ENCODE data around the gene ACTBL2.
"Not testable (repeated sequence)": the region's sequence is repeated elsewhere in the genome, so short reads cannot be mapped to it uniquely, and the experiment has no call there.

Gene ACTBL2

DNA sequence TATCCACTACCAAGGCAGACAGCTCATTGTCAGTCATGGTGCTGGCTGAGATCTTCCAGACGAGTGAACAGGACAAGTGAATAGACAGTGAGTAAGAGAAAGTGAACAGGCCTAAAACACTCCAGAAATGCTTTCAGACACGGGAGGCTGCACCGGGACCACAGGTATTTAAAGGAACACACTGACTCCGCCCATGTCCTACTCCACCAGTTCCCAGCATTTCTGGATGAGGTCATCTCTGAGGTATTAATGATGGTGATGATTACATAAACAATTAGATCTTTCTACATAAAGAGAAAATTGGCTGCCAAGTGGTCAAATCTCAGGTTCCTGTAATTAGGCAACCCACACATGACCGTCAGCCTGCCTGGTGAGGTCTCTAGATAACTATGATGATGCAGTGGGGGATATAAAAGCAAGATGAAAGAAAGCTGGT lies at the start of gene ACTBL2:
Gene ACTBL2, minus strand, starts transcription at position 141 of the 436 bp plus-strand sequence. Its CDS starts 104 bp downstream, at position 37.
- Histone ChIP-seq H3K9ac (ENCODE audit: low read length) (no peak within 1 kb of the TSS), H3K27me3 (ENCODE audit: control insufficient read depth in 1 of 2, insufficient read depth in 2 of 2, low read length in 2 of 2) (no peaks in the 10 kb centered on the region), H3K9me3 (ENCODE audit: low read length) (no peaks in the 10 kb centered on the region), H3K27ac (ENCODE audit: low read depth, low read length) (no peak within 1 kb of the TSS), H3K4me1 (ENCODE audit: insufficient read depth, low read length) (no peaks in the 10 kb centered on the region), H3K36me3 (ENCODE audit: insufficient read depth, low read length) (no peaks in the 10 kb centered on the region), H3K4me3 (ENCODE audit: low read depth in 1 of 2, low read length in 2 of 2) (no peak within 1 kb of the TSS)

DNA sequence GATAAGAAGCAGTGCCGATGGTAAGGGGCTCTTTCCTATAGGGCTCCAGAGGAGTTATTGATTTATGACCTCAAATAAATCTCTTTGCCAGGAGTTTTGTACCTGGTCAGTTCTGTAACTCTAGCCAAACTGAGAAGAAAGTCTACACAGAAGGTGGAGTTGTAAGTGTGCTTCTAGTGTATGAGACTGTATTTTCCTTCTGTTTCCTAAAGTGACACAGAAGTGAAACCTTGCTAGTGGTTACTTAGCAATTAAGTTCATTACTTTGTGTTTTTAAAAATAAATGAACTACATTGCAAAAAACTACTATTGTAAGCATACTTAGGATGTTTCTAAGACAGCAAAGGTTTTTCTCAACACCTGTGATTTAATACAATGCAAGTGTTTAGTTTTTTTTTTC lies 48.7 kb upstream of the ACTBL2 start:
- Histone ChIP-seq H3K4me3 (ENCODE audit: low read depth in 1 of 2, low read length in 2 of 2) (no peak overlapping the region), H3K9ac (ENCODE audit: low read length) (no peak overlapping the region), H3K9me3 (ENCODE audit: low read length) (no peaks in the 10 kb centered on the region), H3K36me3 (ENCODE audit: insufficient read depth, low read length) (no peaks in the 10 kb centered on the region), H3K27ac (ENCODE audit: low read depth, low read length) (no peak overlapping the region), H3K27me3 (ENCODE audit: control insufficient read depth in 1 of 2, insufficient read depth in 2 of 2, low read length in 2 of 2) (no peaks in the 10 kb centered on the region), H3K4me1 (ENCODE audit: insufficient read depth, low read length) (no peaks in the 10 kb centered on the region)

DNA sequence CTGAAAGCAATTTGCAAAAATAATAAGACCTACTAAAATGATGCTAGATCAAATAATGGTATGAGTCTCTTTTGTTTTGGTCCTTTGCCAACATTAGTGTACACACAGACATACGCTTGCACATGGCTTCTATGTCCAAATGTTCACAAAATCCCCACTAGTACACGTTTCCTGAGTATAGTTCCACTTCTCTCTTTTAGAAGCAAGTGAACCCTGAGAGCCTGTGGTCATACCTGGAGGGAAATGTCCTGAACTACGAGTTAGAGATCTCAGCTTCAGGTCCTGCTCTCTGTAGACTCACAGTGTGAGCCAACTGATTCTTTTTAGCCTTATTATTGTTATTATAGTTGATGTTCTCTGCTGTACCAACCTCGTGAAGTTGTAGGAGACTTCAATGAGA lies 47.3 kb upstream of the ACTBL2 start:
- no peaks in the 10 kb centered on the region for H3K9me3 ChIP-seq (ENCODE audit: low read length)
- no peaks in the 10 kb centered on the region for H3K27me3 ChIP-seq (ENCODE audit: control insufficient read depth in 1 of 2, insufficient read depth in 2 of 2, low read length in 2 of 2)
- no peak overlapping the region for H3K4me3 ChIP-seq (ENCODE audit: low read depth in 1 of 2, low read length in 2 of 2)
- H3K36me3 ChIP-seq (ENCODE audit: insufficient read depth, low read length) = no peaks in the 10 kb centered on the region
- H3K27ac ChIP-seq (ENCODE audit: low read depth, low read length) = no peak overlapping the region
- no peaks in the 10 kb centered on the region for H3K4me1 ChIP-seq (ENCODE audit: insufficient read depth, low read length)
- H3K9ac ChIP-seq (ENCODE audit: low read length) = no peak overlapping the region

DNA sequence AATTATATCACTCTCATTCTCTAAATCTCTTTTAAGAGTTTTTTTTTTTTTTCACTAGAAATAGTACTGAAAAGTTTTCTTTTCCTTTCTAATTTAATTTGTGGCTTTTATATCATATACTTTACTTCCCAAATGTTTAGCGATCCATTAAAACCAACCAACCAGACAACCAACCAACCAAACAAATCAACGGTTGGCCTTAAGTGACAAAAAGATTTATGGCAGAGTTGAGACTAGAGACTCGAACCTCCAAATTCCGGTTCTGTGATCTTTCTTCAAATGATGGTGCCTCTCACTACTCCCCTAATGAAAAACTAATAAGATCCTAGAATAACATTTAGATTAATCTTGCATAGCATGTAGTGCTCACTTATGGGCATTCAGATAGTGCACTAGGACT lies 45.3 kb upstream of the ACTBL2 start:
- H3K4me3 ChIP-seq (ENCODE audit: low read depth in 1 of 2, low read length in 2 of 2) = no peak overlapping the region
- H3K27ac ChIP-seq (ENCODE audit: low read depth, low read length) = no peak overlapping the region
- no peaks in the 10 kb centered on the region for H3K36me3 ChIP-seq (ENCODE audit: insufficient read depth, low read length)
- H3K4me1 ChIP-seq (ENCODE audit: insufficient read depth, low read length) = no peaks in the 10 kb centered on the region
- no peaks in the 10 kb centered on the region for H3K9me3 ChIP-seq (ENCODE audit: low read length)
- no peaks in the 10 kb centered on the region for H3K27me3 ChIP-seq (ENCODE audit: control insufficient read depth in 1 of 2, insufficient read depth in 2 of 2, low read length in 2 of 2)
- no peak overlapping the region for H3K9ac ChIP-seq (ENCODE audit: low read length)

DNA sequence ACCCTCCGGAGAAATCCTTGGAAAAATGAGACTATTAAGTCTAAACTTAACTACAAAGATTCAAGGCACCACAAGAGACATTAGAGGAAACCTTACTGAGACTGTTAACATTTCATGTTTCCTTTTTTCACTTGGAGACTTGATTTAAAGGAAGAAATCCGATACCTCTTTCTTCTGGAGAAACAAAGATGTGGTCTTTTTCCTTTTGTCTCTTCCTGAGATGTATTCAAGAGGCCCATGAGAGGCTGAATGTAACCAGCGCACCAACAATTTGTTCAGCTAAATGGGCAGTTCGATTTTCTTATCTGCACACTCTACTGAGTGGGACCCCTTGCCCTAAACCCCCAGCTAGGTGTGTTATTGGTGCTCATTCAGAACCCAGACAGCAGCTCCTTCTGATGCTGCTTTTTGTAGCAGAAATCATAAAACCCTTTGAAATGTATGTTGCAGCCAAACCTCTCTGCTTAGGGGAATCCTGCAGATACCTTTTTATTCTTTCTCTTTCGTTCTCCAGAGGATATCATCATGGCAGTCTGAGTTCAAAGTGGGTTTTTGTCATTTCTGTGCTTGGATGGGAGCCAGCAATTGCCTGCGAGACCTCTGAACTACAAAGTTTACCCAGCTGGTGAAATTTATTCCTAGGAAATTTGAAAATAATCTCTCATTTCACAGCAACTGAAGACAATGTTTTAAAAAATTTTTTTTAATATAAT lies 41.9 kb upstream of the ACTBL2 start:
- H3K9ac ChIP-seq (ENCODE audit: low read length) = no peak overlapping the region
- H3K4me1 ChIP-seq (ENCODE audit: insufficient read depth, low read length) = no peaks in the 10 kb centered on the region

DNA sequence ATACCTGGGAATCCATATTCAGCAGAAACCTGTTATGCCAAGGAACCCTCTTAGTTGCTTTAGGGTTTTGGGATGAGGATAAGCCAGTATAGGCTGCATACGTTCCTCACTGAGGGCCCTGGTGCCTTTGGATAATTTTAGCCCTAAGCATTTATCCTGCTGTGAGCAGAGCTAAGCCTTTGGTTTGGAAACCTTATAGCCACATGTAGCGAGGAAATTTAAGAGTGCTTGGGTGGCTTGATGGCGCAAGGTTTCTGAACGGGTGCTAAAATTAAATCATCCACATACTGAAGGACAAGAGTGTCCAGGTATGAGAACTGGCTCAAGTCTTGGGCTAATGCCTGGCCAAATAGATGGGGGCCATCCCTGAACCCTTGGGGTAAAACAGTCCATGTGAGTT lies 39.9 kb upstream of the ACTBL2 start:
- H3K27ac ChIP-seq (ENCODE audit: low read depth, low read length); H3K4me3 ChIP-seq (ENCODE audit: low read depth in 1 of 2, low read length in 2 of 2); H3K9me3 ChIP-seq (ENCODE audit: low read length); H3K4me1 ChIP-seq (ENCODE audit: insufficient read depth, low read length); H3K9ac ChIP-seq (ENCODE audit: low read length); H3K36me3 ChIP-seq (ENCODE audit: insufficient read depth, low read length); H3K27me3 ChIP-seq (ENCODE audit: control insufficient read depth in 1 of 2, insufficient read depth in 2 of 2, low read length in 2 of 2): not testable (repeated sequence)

More for the DNA sequence above, 41.9 kb upstream of the ACTBL2 start:
- no peaks in the 10 kb centered on the region for H3K9me3 ChIP-seq (ENCODE audit: low read length)
- no peaks in the 10 kb centered on the region for H3K27me3 ChIP-seq (ENCODE audit: control insufficient read depth in 1 of 2, insufficient read depth in 2 of 2, low read length in 2 of 2)
- no peak overlapping the region for H3K27ac ChIP-seq (ENCODE audit: low read depth, low read length)
- no peak overlapping the region for H3K4me3 ChIP-seq (ENCODE audit: low read depth in 1 of 2, low read length in 2 of 2)
- no peaks in the 10 kb centered on the region for H3K36me3 ChIP-seq (ENCODE audit: insufficient read depth, low read length)

DNA sequence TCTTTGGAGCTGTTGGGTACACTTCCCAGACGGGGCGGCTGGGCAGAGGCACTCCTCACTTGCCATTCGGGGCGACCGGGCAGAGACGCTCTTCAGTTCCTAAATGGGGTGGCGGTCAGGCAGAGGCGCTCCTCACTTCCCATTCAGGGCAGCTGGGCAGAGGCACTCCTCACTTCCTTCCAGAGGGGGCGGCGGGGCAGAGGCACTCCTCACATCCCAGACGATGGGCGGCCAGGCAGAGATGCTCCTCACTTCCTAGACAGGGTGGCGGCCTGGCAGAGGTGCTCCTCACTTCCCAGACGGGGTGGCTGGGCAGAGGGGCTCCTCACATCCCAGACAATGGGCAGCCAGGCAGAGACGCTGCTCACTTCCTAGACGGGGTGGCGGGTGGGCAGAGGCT lies 35.8 kb upstream of the ACTBL2 start:
- H3K4me3 ChIP-seq (ENCODE audit: low read depth in 1 of 2, low read length in 2 of 2); H3K27me3 ChIP-seq (ENCODE audit: control insufficient read depth in 1 of 2, insufficient read depth in 2 of 2, low read length in 2 of 2); H3K9ac ChIP-seq (ENCODE audit: low read length); H3K4me1 ChIP-seq (ENCODE audit: insufficient read depth, low read length); H3K27ac ChIP-seq (ENCODE audit: low read depth, low read length); H3K36me3 ChIP-seq (ENCODE audit: insufficient read depth, low read length); H3K9me3 ChIP-seq (ENCODE audit: low read length): not testable (repeated sequence)

DNA sequence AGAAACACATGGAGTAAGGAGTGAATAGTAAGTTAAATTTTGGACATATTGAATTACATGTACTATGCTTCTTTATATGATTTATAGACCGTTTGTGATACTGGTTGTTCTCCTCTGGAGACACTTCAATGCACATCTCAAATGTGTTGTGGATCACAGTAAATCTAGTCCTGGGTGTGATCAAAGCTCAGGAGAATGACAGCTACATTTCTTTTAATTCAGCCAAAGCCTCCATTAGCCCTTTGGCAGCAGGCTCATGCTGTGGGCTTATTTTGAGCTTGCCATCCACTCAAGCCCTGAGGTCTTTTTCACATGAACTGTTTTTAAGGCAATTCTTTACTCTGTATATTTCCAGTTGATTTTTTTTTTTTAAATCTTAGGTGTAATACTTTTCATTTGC lies 34.6 kb upstream of the ACTBL2 start:
- H3K9me3 ChIP-seq (ENCODE audit: low read length) = no peaks in the 10 kb centered on the region
- H3K9ac ChIP-seq (ENCODE audit: low read length) = no peak overlapping the region
- H3K27me3 ChIP-seq (ENCODE audit: control insufficient read depth in 1 of 2, insufficient read depth in 2 of 2, low read length in 2 of 2) = no peaks in the 10 kb centered on the region
- H3K4me1 ChIP-seq (ENCODE audit: insufficient read depth, low read length) = no peaks in the 10 kb centered on the region
- no peak overlapping the region for H3K27ac ChIP-seq (ENCODE audit: low read depth, low read length)
- H3K4me3 ChIP-seq (ENCODE audit: low read depth in 1 of 2, low read length in 2 of 2) = no peak overlapping the region
- H3K36me3 ChIP-seq (ENCODE audit: insufficient read depth, low read length) = no peaks in the 10 kb centered on the region

DNA sequence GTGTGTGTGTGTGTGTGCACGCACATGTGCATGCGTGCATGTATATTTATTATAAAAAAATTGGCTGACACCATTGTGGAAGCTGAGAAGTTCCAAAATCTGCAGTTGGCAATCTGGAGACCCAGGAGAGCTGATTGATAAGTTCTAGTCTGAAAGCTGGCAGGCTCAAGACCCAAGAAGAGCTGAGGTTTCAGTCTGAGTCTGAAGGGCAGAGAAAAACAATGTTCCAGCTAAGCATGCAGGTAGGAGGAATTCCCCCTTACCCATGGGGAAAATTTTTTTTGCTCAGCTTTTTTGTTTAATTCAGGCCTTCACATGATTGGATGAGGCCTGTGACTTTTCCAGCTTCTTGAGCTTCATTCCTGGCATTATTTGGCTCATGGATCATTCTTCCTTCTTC lies 31.2 kb upstream of the ACTBL2 start:
- Histone ChIP-seq H3K36me3 (ENCODE audit: insufficient read depth, low read length) (no peaks in the 10 kb centered on the region), H3K4me3 (ENCODE audit: low read depth in 1 of 2, low read length in 2 of 2) (no peak overlapping the region), H3K9ac (ENCODE audit: low read length) (no peak overlapping the region), H3K4me1 (ENCODE audit: insufficient read depth, low read length) (no peaks in the 10 kb centered on the region), H3K27me3 (ENCODE audit: control insufficient read depth in 1 of 2, insufficient read depth in 2 of 2, low read length in 2 of 2) (no peaks in the 10 kb centered on the region), H3K27ac (ENCODE audit: low read depth, low read length) (no peak overlapping the region), H3K9me3 (ENCODE audit: low read length) (no peaks in the 10 kb centered on the region)

DNA sequence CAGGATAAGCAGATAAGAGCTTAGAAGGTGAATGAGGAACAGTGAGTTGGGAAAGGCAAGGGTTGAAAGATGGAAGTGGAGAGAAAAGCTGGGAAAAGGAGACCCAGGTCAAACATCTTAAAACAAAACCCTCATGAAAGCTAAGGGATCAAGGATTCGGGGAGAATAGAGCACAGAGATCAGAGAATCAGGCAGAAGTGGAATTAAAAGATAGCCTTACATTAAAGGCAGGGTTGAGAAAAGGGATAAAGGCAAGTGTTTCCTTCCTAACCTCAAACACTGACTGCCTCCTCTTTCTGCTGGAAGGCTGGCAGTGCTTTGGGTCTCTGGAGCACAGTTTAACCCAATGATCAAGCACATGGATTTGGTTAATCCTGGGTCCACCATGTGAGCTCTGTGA lies 28.7 kb upstream of the ACTBL2 start:
- no peak overlapping the region for H3K9ac ChIP-seq (ENCODE audit: low read length)
- no peaks in the 10 kb centered on the region for H3K4me1 ChIP-seq (ENCODE audit: insufficient read depth, low read length)
- H3K36me3 ChIP-seq (ENCODE audit: insufficient read depth, low read length) = no peaks in the 10 kb centered on the region
- no peaks in the 10 kb centered on the region for H3K27me3 ChIP-seq (ENCODE audit: control insufficient read depth in 1 of 2, insufficient read depth in 2 of 2, low read length in 2 of 2)
- H3K9me3 ChIP-seq (ENCODE audit: low read length) = no peaks in the 10 kb centered on the region
- H3K27ac ChIP-seq (ENCODE audit: low read depth, low read length) = no peak overlapping the region
- no peak overlapping the region for H3K4me3 ChIP-seq (ENCODE audit: low read depth in 1 of 2, low read length in 2 of 2)

DNA sequence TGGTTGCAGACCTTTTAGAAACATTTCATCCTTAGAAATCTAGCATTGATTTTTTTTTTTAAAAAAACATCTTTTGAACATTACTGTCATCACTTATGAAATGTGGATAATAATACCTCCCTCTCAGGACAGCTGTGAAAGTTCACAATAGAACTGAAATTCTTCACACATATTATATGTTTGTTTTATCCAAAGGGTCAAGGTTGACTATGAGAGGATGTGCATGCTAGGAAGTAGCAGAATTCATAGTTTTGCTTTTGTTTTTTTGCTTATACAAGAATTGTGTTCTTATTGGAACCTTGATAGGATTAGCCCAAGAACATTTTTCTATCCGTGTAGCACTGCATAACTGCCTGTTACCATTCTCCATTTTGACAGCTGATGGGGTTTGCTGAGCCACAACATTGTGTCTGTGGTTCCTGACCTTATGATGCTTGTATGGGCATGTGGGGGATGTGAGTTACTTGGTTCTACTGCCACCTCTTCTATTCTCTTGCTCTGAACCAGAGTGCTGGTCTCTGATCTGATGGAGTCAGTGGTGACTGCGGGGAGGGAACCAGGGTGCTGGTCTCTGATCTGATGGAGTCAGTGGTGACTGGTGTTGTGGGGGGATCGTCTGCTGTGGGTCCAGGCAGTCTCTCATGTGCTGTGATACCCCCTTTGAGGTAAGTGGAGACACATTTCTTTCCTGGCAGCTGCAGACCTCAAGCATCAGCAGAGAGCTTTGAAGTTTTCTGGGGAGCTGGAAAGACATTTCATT lies 27.1 kb upstream of the ACTBL2 start:
- no peak overlapping the region for H3K9ac ChIP-seq (ENCODE audit: low read length)
- H3K36me3 ChIP-seq (ENCODE audit: insufficient read depth, low read length) = no peaks in the 10 kb centered on the region
- no peak overlapping the region for H3K4me3 ChIP-seq (ENCODE audit: low read depth in 1 of 2, low read length in 2 of 2)
- H3K9me3 ChIP-seq (ENCODE audit: low read length) = no peaks in the 10 kb centered on the region
- H3K27me3 ChIP-seq (ENCODE audit: control insufficient read depth in 1 of 2, insufficient read depth in 2 of 2, low read length in 2 of 2) = no peaks in the 10 kb centered on the region
- no peaks in the 10 kb centered on the region for H3K4me1 ChIP-seq (ENCODE audit: insufficient read depth, low read length)
- no peak overlapping the region for H3K27ac ChIP-seq (ENCODE audit: low read depth, low read length)

DNA sequence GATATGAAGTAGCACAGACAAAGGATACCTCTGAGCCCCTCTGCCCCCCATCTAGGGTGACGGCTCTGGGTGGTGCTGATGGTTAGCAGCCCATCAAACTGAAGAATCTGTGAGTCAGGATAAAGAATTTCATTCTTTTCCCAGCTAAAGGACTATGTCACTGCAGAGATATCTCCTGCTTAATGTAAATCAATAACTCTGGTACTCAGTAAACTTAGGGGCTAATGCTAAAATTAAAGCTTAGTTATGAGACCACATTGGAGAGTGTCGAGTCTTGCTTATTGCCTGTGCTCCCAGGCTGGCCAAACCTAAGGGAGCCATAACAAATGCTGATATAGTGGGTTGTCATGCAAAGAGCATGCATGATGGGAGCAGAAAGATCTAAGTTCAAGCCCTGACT lies 25.6 kb upstream of the ACTBL2 start:
- Histone ChIP-seq H3K27ac (ENCODE audit: low read depth, low read length) (no peak overlapping the region), H3K4me1 (ENCODE audit: insufficient read depth, low read length) (no peaks in the 10 kb centered on the region), H3K9me3 (ENCODE audit: low read length) (no peaks in the 10 kb centered on the region), H3K9ac (ENCODE audit: low read length) (no peak overlapping the region), H3K36me3 (ENCODE audit: insufficient read depth, low read length) (no peaks in the 10 kb centered on the region), H3K27me3 (ENCODE audit: control insufficient read depth in 1 of 2, insufficient read depth in 2 of 2, low read length in 2 of 2) (no peaks in the 10 kb centered on the region), H3K4me3 (ENCODE audit: low read depth in 1 of 2, low read length in 2 of 2) (no peak overlapping the region)

Measured in muscle layer of colon (tissue), 2 donors.